OCI-LY3 (cell line): Measurements from ENCODE around the gene CNP.

Experiments
- H2AFZ ChIP-seq: fragments of 200-600, 300-600 bp; shearing (Covaris generic); 2 replicates; pipeline ENCODE4 v1.6.0; 2014; ENCODE audit warnings: antibody characterized with exemption, low read depth, low read length
- H3K27ac ChIP-seq: fragments of 200-600, 300-600 bp; sonication (generic); 2 replicates; pipeline ENCODE4 v1.5.1; 2014; ENCODE audit warnings: mild to moderate bottlenecking, low read length, moderate library complexity, mixed read lengths
- H3K27me3 ChIP-seq: fragments of 200-600, 300-600 bp; sonication (generic); 2 replicates; pipeline ENCODE4 v1.6.1; 2014; ENCODE audit warnings: low read depth, low read length, mixed read lengths
- H3K36me3 ChIP-seq: fragments of 200-600, 300-600 bp; sonication (generic); replicated peaks from 2 replicates; pipeline ENCODE3; 2014; ENCODE audit warnings: low read depth, low read length, mixed read lengths
- H3K4me1 ChIP-seq: fragments of 300-600, 200-600 bp; sonication (generic); 2 replicates; pipeline ENCODE4 v1.6.1; 2014; ENCODE audit warnings: low read length, mixed read lengths
- H3K4me2 ChIP-seq: fragments of 200-600, 300-600 bp; sonication (generic); 2 replicates; pipeline ENCODE4 v1.6.1; 2014; ENCODE audit warnings: low read length, mixed read lengths
- H3K4me3 ChIP-seq: fragments of 300-600, 200-600 bp; sonication (generic); 2 replicates; pipeline ENCODE4 v1.5.1; 2014; ENCODE audit warnings: antibody characterized with exemption, mild to moderate bottlenecking, low read length, moderate library complexity
- H3K79me2 ChIP-seq: fragments of 300-600, 200-600 bp; shearing (Covaris generic); 2 replicates; pipeline ENCODE4 v1.6.1; 2014; ENCODE audit warnings: mild to moderate bottlenecking, low read length, mixed read lengths
- H3K9ac ChIP-seq: fragments of 300-600, 200-600 bp; shearing (Covaris generic); 2 replicates; pipeline ENCODE4 v1.6.0; 2014; ENCODE audit warnings: mild to moderate bottlenecking, low read length, moderate library complexity
- H3K9me3 ChIP-seq: fragments of 200-600, 300-600 bp; shearing (Covaris generic); 2 replicates; pipeline ENCODE4 v1.6.1; 2014; ENCODE audit warnings: low read length, mixed read lengths; ENCODE audit not compliant: insufficient read depth
- H4K20me1 ChIP-seq: fragments of 200-600, 300-600 bp; sonication (generic); 2 replicates; pipeline ENCODE4 v1.6.1; 2016; ENCODE audit warnings: low read length, mixed read lengths; ENCODE audit not compliant: insufficient read depth
- EZH2phosphoT487 ChIP-seq: fragments of 200-600 bp; shearing (Covaris generic); IDR thresholded peaks from 2 replicates; pipeline ENCODE4 v1.6.1; 2018; ENCODE audit warnings: antibody characterized with exemption, mixed run types, low read depth
- TF ChIP-seq, protein P1 (sequence below): fragments of 200-600, 300-600 bp; sonication (generic); IDR thresholded peaks from 2 replicates; pipeline ENCODE4 v1.5.1; 2014; ENCODE audit warnings: antibody characterized with exemption, low read length, low read depth

The CNP gene

DNA sequence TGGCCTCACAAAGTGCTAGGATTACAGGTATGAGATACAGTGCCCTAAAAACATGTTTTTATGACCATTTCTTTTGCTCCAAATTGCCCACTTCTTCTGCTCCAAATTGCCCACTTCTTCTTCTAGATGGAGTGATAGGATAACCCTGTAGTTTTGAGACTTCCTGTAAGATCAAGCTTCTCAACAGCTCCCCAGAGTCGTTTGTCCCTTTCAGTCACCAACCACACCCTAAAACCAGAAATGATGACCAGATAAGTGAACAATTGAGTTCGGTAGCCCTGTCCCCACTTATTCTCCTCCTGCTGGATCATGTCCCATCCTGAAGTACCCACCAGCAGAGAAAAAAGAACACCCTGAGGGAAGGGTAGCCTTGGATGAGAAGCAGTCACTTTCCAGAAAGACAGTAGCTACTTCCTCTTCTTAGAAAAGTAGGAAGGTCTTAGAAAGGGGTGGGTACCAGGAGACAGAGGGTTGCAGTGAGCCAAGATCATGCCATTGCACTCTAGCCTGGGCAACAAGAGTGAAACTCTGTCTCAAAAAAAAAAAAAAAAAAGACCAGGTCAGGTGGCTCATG lies 33.7 kb upstream of the CNP start:
- H3K27ac ChIP-seq = no peak overlapping the region
- H2AFZ ChIP-seq = peak overlapping the region; percentile 86
- H3K36me3 ChIP-seq = no peaks in the 10 kb centered on the region
- no peaks in the 10 kb centered on the region for H3K9me3 ChIP-seq
- TF ChIP-seq EZH2phosphoT487 = no peak
- TF ChIP-seq, protein P1, sequence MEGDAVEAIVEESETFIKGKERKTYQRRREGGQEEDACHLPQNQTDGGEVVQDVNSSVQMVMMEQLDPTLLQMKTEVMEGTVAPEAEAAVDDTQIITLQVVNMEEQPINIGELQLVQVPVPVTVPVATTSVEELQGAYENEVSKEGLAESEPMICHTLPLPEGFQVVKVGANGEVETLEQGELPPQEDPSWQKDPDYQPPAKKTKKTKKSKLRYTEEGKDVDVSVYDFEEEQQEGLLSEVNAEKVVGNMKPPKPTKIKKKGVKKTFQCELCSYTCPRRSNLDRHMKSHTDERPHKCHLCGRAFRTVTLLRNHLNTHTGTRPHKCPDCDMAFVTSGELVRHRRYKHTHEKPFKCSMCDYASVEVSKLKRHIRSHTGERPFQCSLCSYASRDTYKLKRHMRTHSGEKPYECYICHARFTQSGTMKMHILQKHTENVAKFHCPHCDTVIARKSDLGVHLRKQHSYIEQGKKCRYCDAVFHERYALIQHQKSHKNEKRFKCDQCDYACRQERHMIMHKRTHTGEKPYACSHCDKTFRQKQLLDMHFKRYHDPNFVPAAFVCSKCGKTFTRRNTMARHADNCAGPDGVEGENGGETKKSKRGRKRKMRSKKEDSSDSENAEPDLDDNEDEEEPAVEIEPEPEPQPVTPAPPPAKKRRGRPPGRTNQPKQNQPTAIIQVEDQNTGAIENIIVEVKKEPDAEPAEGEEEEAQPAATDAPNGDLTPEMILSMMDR = no peak
- no peak overlapping the region for H3K9ac ChIP-seq
- H3K79me2 ChIP-seq = 0 out of 2 replicates have a peak, but pooled peaks cover 7% of the 10 kb centered on the region
- H3K4me1 ChIP-seq = peaks cover 12% of the 10 kb centered on the region
- H4K20me1 ChIP-seq = no peaks in the 10 kb centered on the region
- no peaks in the 10 kb centered on the region for H3K27me3 ChIP-seq
- no peak overlapping the region; the same call in 1 of the 2 replicates for H3K4me3 ChIP-seq
- peak overlapping the region; percentile 39 for H3K4me2 ChIP-seq

DNA sequence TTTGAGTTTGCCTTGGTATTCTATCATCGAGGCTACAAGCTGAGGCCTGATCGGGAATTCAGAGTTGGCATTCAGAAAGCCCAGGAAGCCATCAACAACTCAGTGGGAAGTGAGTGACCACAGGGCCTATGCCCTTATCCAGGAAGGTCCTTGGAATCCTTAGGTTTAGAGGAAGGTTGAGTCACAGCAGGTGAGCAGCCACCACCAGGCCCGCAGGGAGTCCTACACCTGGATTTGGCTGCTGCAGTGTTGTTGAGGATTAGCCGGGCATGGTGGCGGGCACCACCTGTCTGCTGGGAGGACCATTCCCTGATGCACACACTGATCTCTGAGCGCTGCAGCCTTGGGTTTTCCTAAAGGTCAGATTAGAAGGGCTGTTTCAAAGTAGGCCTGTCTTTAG lies 31.0 kb upstream of the CNP start:
- Histone ChIP-seq H3K9me3 (no peaks in the 10 kb centered on the region), H3K9ac (no peak overlapping the region), H3K27me3 (no peaks in the 10 kb centered on the region)

DNA sequence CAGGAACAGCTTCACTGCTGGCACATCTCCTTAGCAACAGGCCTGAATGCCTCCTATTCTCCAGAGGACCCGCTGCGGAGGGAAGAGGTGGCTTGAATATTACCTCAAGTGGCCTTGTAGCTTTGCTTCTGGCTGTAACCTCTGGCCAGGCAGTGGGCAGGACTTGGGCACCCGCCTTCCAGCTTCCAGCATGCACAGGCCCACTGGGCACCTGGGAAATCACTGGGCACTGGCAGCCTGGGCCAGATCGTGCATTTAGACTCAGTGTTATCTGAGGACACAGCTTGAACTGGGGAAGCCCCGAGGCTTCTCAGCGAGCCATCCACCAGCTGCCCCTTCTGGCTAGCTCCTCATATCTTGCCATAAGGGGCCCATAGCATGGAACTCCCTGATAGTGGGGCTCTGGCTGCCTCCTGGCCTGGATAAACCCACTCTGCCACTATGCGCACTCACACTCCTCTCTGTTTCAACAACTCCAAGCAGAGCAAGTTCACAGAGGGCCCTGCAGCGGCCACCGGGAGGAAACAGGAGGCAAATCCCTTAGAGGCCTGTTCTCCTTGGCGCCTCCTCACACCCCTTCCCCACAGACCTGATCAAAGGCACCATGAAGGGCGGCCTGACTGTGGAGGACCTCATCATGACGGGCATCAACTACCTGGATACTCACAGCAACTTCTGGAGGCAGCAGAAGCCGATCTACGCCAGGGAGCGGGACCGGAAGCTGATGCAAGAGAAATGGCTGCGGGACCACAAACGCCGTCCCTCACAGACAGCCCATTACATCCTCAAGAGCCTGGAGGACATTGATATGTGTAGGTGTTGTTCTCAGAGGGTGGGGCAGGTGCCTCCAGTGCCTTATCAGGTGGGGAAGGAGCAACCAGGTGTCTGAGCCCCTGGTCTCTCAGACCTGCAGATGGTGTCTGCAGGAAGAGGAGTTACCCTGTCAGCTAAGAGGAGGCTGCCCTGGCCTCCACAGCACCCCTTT lies 28.3 kb upstream of the CNP start:
- H3K27ac ChIP-seq = no peak overlapping the region
- H3K27me3 ChIP-seq = no peaks in the 10 kb centered on the region
- H3K4me2 ChIP-seq = no peak overlapping the region
- no peaks in the 10 kb centered on the region for H3K79me2 ChIP-seq
- H3K4me1 ChIP-seq = no peaks in the 10 kb centered on the region
- no peak overlapping the region for H3K4me3 ChIP-seq
- H2AFZ ChIP-seq = no peak overlapping the region
- no peaks in the 10 kb centered on the region for H3K9me3 ChIP-seq
- no peaks in the 10 kb centered on the region for H4K20me1 ChIP-seq
- H3K36me3 ChIP-seq = no peaks in the 10 kb centered on the region
- TF ChIP-seq, protein P1 = no peak
- TF ChIP-seq EZH2phosphoT487 = no peak
- H3K9ac ChIP-seq = no peak overlapping the region

More for the DNA sequence above, 31.0 kb upstream of the CNP start:
- Histone ChIP-seq H2AFZ (no peak overlapping the region), H4K20me1 (no peaks in the 10 kb centered on the region), H3K4me1 (peaks cover 6% of the 10 kb centered on the region), H3K4me2 (no peak overlapping the region), H3K79me2 (no peaks in the 10 kb centered on the region), H3K36me3 (no peaks in the 10 kb centered on the region), H3K4me3 (no peak overlapping the region), H3K27ac (no peak overlapping the region)
- TF ChIP-seq, protein P1 = no peak
- no peak for TF ChIP-seq EZH2phosphoT487

DNA sequence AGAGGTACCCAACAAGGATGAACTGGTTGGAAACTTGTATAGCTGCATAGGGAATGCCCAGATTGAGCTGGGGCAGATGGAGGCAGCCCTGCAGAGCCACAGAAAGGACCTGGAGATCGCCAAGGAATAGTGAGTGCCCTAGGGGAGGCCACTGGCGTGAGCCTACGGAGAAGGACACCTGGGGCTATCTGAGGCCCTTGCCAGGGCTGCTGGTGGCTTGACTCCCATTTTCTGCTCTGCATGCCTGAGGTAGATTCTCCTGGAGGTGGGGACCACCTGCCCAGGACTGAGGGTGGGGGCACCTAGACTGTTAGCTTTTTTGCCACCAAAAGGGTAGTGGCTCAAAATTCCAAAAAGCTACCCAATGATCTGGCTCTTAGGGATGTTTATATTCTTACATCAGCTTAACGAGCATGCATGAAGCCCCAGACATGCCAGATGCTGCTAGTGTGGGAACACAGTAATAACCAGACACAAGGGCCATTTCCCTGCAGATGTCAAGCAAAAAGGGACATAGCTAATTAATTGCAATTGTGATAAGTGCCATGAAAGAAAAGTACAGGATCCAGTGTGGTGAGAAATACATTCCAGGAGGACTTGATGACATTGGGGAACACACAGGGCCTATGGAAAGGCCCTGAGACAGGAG lies 27.4 kb upstream of the CNP start:
- H3K79me2 ChIP-seq = no peaks in the 10 kb centered on the region

More for the DNA sequence above, 27.4 kb upstream of the CNP start:
- no peaks in the 10 kb centered on the region for H3K27me3 ChIP-seq
- H4K20me1 ChIP-seq = no peaks in the 10 kb centered on the region
- no peaks in the 10 kb centered on the region for H3K4me1 ChIP-seq
- H3K9ac ChIP-seq = no peak overlapping the region
- no peak overlapping the region for H2AFZ ChIP-seq
- no peak overlapping the region for H3K4me2 ChIP-seq
- H3K4me3 ChIP-seq = no peak overlapping the region
- H3K27ac ChIP-seq = no peak overlapping the region
- H3K9me3 ChIP-seq = no peaks in the 10 kb centered on the region
- no peaks in the 10 kb centered on the region for H3K36me3 ChIP-seq
- no peak for TF ChIP-seq EZH2phosphoT487
- TF ChIP-seq, protein P1 = no peak
